ENCODE results near the gene OBP2A. TPM values are rescaled to one million over a fixed set of nuclear protein-coding genes. Genes with fewer than 3 reads are reported as not detected.
"Not testable (repeated sequence)": the region's sequence is repeated elsewhere in the genome, so short reads cannot be mapped to it uniquely, and the experiment has no call there.

The OBP2A gene
- total and polyA plus RNA-seq, 2 donors = not detected

DNA sequence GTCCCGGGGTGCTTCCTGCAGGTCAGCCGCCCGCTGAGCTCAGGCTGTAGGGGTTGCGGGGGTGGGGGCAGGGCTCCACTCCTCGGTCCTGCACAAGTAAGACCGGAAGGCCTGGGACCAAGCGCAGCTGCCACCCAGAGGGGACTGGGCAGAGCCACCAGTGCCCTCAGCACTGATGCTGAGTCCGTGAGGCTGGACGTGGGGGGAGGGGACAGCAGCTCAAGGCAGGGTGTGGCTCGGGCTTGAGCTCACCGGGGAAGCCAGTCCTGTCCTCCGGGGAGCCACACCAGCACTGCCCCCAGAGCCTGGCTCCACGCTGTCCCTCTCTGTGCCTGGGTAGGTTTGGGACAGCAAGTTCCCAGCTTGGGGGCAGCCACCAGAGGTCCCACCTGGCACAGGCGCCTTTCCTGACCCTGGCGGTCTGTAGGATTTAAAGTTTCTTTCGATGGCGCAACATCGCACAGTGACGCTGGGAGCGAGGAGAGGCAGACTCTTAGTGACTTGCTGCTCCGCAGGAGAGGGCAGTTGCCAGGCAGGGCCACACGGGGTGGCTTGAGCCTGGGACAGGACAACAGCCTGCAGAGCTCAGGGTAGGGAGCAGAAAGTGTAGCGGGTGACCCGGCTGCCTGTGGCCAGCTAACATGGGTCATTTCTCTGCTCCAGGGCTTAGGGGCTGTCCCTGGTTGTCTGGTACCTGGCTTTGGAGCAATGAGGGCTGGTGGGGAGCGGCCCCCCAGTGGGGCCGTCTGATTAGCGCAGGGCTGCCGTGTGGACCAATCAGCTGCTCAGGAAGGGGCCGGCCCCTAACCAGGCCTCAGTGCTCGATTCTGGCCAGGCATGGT lies 19.0 kb upstream of the OBP2A start:
- H3K36me3 ChIP-seq (ENCODE audit: insufficient read depth) = no peaks in the 10 kb centered on the region
- 62% methylated on average over 30 of the region's 30 CpGs for WGBS
- no peaks in the 10 kb centered on the region for H3K4me1 ChIP-seq (ENCODE audit: insufficient read depth)
- DNase-seq (ENCODE audit: extremely low spot score) = no peak
- no peak overlapping the region for H3K4me3 ChIP-seq (ENCODE audit: low read depth, low read length)
- H3K27ac ChIP-seq (ENCODE audit: low read depth) = no peak overlapping the region

DNA sequence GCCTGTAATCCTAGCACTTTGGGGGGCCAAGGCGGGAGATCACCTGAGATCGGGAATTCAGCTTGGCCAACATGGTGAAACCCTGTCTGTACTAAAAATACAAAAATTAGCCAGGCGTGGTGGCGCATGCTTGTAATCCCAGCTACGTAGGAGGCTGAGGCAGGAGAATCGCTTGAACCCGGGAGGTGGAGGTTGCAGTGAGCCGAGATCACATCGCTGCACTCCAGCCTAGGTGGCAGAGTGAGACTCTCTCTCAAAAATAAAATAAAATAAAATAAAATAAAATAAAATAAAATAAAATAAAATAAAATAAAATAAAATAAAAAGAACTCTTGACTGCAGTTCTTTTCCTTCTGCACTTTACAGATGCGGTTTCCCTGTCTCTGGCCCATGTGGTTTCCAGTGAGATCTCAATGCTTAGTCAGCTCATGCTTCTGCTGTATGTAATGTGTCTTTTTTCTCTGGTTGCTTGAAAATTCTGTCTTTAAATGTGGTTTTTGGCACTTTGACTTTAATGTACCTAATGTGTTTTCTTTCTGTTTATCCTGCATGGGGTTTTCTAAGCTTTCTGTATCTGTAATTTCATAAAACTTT lies 17.0 kb upstream of the OBP2A start:
- not testable (repeated sequence) for H3K27ac ChIP-seq (ENCODE audit: low read depth); H3K4me1 ChIP-seq (ENCODE audit: insufficient read depth); H3K4me3 ChIP-seq (ENCODE audit: low read depth, low read length); H3K36me3 ChIP-seq (ENCODE audit: insufficient read depth); DNase-seq (ENCODE audit: extremely low spot score)
- WGBS = 91% methylated on average over 10 of the region's 10 CpGs

DNA sequence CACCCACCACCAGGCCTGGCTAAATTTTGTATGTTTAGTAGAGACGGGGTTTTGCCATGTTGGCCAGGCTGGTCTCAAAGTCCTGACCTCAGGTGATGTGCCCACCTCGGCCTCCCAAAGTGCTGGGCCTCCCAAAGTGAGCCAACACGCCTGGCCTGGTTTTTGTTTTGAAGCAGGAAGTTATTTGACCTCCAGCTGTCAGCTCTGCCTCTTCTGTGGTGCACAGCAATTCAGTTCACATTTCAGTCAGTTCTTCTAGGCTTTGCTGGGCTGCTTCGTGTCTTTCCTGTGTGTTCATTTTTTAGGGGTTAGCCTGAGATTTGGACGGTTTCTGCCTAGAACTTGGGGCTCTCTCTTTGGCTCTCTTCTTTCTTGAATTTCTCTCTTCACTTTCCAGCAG lies 15.8 kb upstream of the OBP2A start:
- no peak for DNase-seq (ENCODE audit: extremely low spot score)
- WGBS = 74% methylated on average over 5 of the region's 5 CpGs
- H3K27ac ChIP-seq (ENCODE audit: low read depth) = no peak overlapping the region
- no peaks in the 10 kb centered on the region for H3K4me1 ChIP-seq (ENCODE audit: insufficient read depth)
- H3K36me3 ChIP-seq (ENCODE audit: insufficient read depth) = no peaks in the 10 kb centered on the region
- no peak overlapping the region for H3K4me3 ChIP-seq (ENCODE audit: low read depth, low read length)

DNA sequence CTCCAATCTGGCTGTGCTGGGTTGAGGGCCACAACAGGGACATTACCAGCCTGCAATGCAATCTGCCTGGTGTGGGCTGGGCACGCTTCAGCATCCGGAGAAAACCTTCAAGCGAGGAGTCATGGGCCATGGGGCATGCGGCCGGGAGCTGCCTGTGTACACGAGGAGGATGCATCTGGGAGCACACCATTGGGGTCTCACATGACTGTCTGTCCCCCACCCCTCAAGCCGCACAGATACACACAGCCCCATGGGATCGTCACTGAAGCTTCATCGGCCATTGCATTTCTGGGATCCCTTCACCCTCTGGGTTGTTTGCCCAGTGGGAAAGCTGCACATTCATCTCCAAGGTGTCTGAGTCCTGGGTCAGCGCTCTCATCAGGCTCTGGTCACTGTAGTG lies 14.8 kb upstream of the OBP2A start:
- Histone ChIP-seq H3K36me3 (ENCODE audit: insufficient read depth) (no peaks in the 10 kb centered on the region), H3K4me1 (ENCODE audit: insufficient read depth) (no peaks in the 10 kb centered on the region), H3K4me3 (ENCODE audit: low read depth, low read length) (no peak overlapping the region), H3K27ac (ENCODE audit: low read depth) (no peak overlapping the region)
- 93% methylated on average over 10 of the region's 10 CpGs for WGBS
- no peak for DNase-seq (ENCODE audit: extremely low spot score)

DNA sequence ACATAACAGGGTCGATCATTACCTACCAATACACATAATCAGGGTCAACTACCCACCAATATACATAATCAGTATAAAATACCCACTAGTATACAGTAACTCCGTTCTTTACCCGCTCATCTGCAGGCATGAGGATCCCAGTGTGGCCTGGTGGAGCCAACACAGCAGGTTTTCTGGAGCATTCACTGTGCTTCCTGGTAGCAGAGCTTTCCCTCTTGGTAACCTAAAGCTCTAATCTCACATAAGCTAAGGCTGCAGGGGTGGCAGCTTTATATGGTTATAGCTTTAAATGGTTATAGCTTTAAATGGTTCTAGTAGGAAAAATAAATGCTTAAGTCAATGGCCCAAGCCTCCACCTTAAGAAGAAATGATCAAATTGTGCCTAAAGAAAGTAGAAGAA lies 12.8 kb upstream of the OBP2A start:
- H3K4me3 ChIP-seq (ENCODE audit: low read depth, low read length) = no peak overlapping the region
- H3K27ac ChIP-seq (ENCODE audit: low read depth) = no peak overlapping the region
- WGBS = 91% methylated on average over 3 of the region's 3 CpGs
- H3K36me3 ChIP-seq (ENCODE audit: insufficient read depth) = no peaks in the 10 kb centered on the region
- no peak for DNase-seq (ENCODE audit: extremely low spot score)
- no peaks in the 10 kb centered on the region for H3K4me1 ChIP-seq (ENCODE audit: insufficient read depth)

DNA sequence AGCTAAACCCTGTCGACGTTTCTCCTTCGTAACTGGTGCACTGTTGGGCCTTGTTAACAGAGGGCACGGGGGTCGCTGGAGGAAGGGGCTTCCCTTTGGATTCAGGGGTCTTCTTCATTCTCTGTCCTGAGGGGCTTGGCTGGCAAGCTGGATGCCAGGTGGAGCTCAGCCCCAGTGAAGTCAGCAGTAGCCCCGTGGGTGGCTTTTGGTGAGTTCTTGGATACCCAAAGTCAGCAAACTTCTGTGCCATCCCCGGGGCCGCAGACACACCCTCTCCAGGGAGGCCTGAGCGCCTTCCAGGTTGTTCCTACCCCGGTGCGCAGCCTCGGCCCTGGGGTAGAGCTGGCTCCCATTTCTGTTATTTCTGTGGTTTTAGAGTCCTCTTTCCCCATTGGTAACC lies 12.3 kb upstream of the OBP2A start:
- H3K36me3 ChIP-seq (ENCODE audit: insufficient read depth) = no peaks in the 10 kb centered on the region
- no peak for DNase-seq (ENCODE audit: extremely low spot score)
- H3K4me3 ChIP-seq (ENCODE audit: low read depth, low read length) = no peak overlapping the region
- no peaks in the 10 kb centered on the region for H3K4me1 ChIP-seq (ENCODE audit: insufficient read depth)
- WGBS = 84% methylated on average over 12 of the region's 12 CpGs
- H3K27ac ChIP-seq (ENCODE audit: low read depth) = no peak overlapping the region

DNA sequence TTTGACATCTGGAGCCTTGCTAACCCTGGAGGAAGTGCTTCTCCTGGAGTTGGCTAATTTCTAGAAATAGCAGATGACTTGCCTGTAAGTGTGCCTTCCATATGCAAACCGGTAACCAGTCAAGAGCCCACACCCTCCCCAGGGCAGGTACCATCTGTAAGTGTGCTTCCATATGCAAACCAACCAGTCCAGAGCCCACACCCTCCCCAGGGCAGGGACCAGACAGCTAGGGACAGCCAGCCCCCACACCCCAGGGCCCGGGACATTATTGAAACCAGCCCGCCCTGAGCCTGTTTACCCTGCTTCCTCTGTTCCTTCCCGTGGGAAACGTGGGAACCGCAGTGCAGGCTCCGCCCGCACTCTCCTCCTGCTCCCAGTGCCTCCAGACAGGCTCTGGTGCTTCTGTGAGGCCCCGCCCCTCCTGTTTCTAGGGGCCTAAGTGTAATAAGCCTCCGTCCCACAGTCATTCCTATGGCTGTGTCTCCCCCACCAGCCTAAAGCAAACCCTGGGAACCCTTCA lies 11.7 kb upstream of the OBP2A start:
- WGBS = 27% methylated on average over 10 of the region's 10 CpGs
- not testable (repeated sequence) for DNase-seq (ENCODE audit: extremely low spot score); H3K36me3 ChIP-seq (ENCODE audit: insufficient read depth)

DNA sequence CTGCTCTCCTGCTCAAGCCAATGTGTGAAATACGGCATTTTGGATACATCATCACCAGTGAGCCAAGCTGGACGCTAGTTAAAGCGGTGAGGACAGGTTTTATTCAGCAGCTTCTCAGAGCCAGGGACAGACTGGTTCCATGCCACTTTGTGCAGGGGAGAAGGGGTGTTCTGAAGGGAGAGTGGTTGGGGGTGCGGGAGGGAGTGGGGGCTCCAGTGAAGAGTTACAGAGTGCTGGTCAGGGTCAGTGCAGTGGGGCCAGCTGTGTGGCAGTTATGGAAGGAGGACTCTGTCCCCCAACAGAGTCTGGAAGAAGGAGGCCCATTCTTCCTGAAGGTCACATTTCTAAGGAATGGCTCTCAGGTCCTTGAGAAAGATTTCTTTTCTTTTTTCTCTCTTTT lies 11.1 kb upstream of the OBP2A start:
- DNase-seq (ENCODE audit: extremely low spot score); H3K4me1 ChIP-seq (ENCODE audit: insufficient read depth): not testable (repeated sequence)
- WGBS = 66% methylated on average over 4 of the region's 4 CpGs

More for the DNA sequence above, 11.7 kb upstream of the OBP2A start:
- not testable (repeated sequence) for H3K4me1 ChIP-seq (ENCODE audit: insufficient read depth); H3K27ac ChIP-seq (ENCODE audit: low read depth); H3K4me3 ChIP-seq (ENCODE audit: low read depth, low read length)

DNA sequence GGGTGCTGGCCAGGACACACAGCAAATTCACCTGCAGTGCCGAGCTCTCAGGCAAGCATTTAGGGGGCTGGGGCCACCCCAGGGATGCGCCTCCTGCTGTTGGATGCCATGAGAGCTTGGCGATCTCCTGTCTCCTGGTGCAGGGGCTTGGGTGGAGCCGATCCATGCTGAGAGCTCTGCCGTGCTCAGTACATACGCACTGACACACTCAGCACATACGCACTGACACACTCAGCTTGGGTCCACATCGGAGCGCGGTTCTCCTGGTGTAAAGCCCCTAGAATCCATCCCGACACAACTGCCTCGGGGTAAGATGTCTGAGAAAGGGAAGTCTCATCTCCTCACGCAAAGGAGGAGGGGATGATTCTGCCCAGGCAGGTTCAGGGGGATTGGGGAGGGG lies 10.3 kb upstream of the OBP2A start:
- not testable (repeated sequence) for H3K4me3 ChIP-seq (ENCODE audit: low read depth, low read length); H3K36me3 ChIP-seq (ENCODE audit: insufficient read depth); H3K4me1 ChIP-seq (ENCODE audit: insufficient read depth); DNase-seq (ENCODE audit: extremely low spot score); H3K27ac ChIP-seq (ENCODE audit: low read depth)
- 76% methylated on average over 13 of the region's 13 CpGs for WGBS

More for the DNA sequence above, 11.1 kb upstream of the OBP2A start:
- H3K36me3 ChIP-seq (ENCODE audit: insufficient read depth); H3K27ac ChIP-seq (ENCODE audit: low read depth); H3K4me3 ChIP-seq (ENCODE audit: low read depth, low read length): not testable (repeated sequence)

DNA sequence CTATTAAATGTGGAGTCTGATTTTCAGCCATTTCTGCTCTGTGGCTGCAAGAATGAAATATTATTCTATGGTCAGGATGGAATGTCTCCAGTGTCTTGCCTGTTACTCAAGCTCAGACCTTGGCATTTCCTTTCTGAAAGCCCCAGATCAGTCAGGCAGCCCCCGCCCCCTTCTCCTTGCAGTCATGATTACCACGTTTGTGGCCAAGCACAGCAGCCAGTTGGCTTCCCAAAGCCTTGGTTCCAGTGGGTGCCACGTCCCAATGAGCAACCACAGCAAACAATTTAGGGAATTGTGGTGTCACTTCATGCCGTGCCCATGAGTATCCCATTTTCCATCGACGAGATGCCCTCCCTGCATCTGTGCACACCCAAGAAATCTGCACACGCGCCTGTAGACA lies 9.7 kb upstream of the OBP2A start:
- 74% methylated on average over 8 of the region's 8 CpGs for WGBS
- DNase-seq (ENCODE audit: extremely low spot score) = no peak
- Histone ChIP-seq H3K4me1 (ENCODE audit: insufficient read depth) (no peaks in the 10 kb centered on the region), H3K36me3 (ENCODE audit: insufficient read depth) (no peaks in the 10 kb centered on the region), H3K27ac (ENCODE audit: low read depth) (no peak overlapping the region), H3K4me3 (ENCODE audit: low read depth, low read length) (no peak overlapping the region)

DNA sequence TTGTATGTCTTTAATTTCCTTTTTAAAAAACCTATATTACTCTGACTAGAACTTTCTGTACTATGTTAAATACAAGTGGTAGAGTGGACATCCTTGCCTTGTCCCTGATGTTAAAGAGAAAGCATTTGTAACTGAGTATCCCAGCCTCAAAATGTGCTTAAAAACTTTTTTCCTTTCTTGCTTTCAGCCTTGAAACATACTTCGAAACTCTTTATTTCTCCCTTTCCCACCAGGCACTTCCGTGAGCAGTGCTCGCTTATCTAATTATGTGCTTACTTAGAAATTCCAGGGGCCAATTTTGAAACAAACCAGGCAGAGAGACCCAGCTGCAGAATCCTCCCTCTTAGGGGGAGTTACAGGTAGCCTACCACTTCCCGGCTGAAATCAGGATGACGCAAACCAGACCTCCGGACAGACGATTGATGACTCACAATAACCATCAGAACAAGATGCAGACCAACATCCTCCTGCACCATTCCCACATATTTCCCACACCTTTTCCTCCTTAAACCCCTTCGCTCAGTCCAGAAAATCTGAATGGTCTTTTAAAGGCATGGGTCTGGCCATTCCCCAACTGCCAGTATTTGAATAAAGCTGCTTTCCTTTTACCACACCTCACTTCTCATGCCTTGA lies 2.5 kb upstream of the OBP2A start:
- WGBS = 32% methylated on average over 8 of the region's 8 CpGs
- not testable (repeated sequence) for H3K27ac ChIP-seq (ENCODE audit: low read depth); DNase-seq (ENCODE audit: extremely low spot score); H3K4me1 ChIP-seq (ENCODE audit: insufficient read depth); H3K36me3 ChIP-seq (ENCODE audit: insufficient read depth); H3K4me3 ChIP-seq (ENCODE audit: low read depth, low read length)

DNA sequence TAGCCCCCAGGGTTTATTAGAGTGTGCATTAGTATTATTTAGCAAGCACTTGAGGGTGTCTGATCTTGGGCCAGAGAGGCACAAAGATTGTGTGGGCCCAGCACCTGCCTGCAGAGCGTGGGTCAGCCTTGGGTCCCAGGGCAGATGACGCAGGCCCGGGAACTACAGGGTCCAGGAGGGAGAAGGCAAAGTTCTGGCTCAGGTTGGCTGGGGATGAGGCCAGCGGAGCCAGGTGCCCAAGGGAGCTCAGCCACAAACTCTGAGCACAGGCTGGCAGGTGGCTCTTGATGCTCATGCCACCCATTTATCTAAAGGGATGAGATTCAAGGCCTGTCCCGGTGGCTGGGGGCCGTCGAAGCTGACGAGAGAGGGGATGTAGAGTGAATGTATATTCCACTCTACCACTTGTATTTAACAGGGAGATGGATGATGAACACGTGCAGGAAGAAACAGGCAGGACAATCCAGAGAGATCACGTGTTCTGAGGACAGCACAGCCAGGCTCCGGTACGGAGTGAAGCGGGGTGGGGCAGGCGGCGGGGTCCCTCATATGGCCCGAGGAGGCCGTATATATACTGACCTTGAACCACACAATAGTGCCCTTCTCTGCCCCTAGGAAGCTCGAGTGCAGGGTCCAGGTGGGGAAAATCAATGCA lies 818 bp upstream of the OBP2A start:
- Histone ChIP-seq H3K4me1 (ENCODE audit: insufficient read depth) (no peaks in the 10 kb centered on the region), H3K36me3 (ENCODE audit: insufficient read depth) (no peaks in the 10 kb centered on the region), H3K27ac (ENCODE audit: low read depth) (no peak overlapping the region), H3K4me3 (ENCODE audit: low read depth, low read length) (no peak overlapping the region)
- 77% methylated on average over 18 of the region's 18 CpGs for WGBS
- no peak for DNase-seq (ENCODE audit: extremely low spot score)

DNA sequence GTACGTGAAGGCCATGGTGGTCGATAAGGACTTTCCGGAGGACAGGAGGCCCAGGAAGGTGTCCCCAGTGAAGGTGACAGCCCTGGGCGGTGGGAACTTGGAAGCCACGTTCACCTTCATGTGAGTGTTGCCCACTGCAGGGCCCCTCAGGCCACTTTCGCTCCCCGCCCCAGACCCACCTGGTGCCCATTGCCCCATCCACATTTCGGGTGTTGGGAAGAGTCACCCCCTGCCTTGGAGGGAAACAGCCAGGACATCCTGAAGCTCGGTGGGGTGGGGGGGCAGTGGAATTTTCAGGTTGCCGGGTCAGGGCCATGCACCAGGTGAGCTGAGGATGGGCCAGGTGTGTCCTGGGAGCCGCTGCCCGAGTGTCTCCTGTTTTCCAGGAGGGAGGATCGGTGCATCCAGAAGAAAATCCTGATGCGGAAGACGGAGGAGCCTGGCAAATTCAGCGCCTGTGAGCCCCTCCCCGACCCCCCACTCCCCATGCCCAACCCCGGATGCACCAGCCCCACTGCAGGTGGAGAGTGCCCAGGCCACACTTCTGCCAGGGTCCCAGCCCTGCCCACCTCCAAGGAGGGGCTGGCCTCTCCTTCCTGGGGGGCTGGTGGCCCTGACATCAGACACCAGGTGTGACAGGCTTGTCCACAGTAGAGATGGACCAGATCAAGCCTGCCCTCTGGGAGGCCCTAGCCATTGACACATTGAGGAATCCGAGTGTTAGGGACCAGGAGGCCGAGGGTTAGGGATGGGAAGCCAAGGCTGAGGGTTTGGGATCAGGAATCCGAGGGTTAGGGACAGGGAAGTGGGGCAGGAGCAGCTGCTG lies 1.1 kb downstream of the OBP2A start:
- not testable (repeated sequence) for H3K27ac ChIP-seq (ENCODE audit: low read depth); H3K4me1 ChIP-seq (ENCODE audit: insufficient read depth); H3K36me3 ChIP-seq (ENCODE audit: insufficient read depth); DNase-seq (ENCODE audit: extremely low spot score); H3K4me3 ChIP-seq (ENCODE audit: low read depth, low read length)
- whole genome bisulfite sequencing = 87% methylated on average over 20 of the region's 21 CpGs
